Right atrium auricular region (tissue), 2 donors: ENCODE results near the gene ANKMY2. TPM values are rescaled to one million over a fixed set of nuclear protein-coding genes. Genes with fewer than 3 reads are reported as not detected.

Experiments used
- DNase-seq: peaks from one replicate; pipeline ENCODE4 v3.0.0-alpha.2; 2019; ENCODE audit warnings: low spot score
- H3K27ac ChIP-seq, 2 donors: fragments of 200-600 bp; sonication (generic); 1 replicate in 1 of 2; 2 replicates in 1 of 2; pipeline ENCODE4 v1.5.1; 2016 to 2019
- H3K27me3 ChIP-seq, 2 donors: fragments of 200-600 bp; sonication (generic); one replicate each; pipeline versions ENCODE4 v1.5.1 to v1.6.0; 2017 to 2019
- H3K36me3 ChIP-seq: fragments of 200-600 bp; sonication (generic); one replicate; pipeline ENCODE4 v1.5.1; 2016
- H3K4me1 ChIP-seq, 2 donors: fragments of 200-600 bp; sonication (generic); one replicate each; pipeline versions ENCODE4 v1.5.1 to v1.6.0; 2017 to 2019
- H3K4me3 ChIP-seq, 2 donors: fragments of 200-600 bp; sonication (generic); 1 replicate in 1 of 2; 2 replicates in 1 of 2; pipeline ENCODE4 v1.5.1; 2017 to 2019; ENCODE audit warnings: mild to moderate bottlenecking in 1 of 2, moderate library complexity in 1 of 2
- H3K9me3 ChIP-seq, 2 donors: fragments of 200-600 bp; sonication (generic); one replicate each; pipeline ENCODE4 v1.5.1; 2019
- CTCF ChIP-seq, 2 donors: fragments of 200-600 bp; sonication (generic); IDR thresholded peaks; one replicate each; pipeline ENCODE4 v1.5.1; 2019; ENCODE audit warnings: antibody characterized with exemption in 2 of 2
- total RNA-seq, 2 donors: library from RNA; depleted of rRNA; stranded (reverse); fragments of >200 nt; gene quantifications; one replicate each; pipeline ENCODE4 v1.1.0, GENCODE V29; 2016

The ANKMY2 gene
- total RNA-seq, 2 donors from 2014 or later: 20.8 to 33.7 TPM

GRCh38 chr7:16646472-16647072 is 1.0 kb upstream of the ANKMY2 start:
- Histone ChIP-seq H3K9me3 (no peaks in the 10 kb centered on the region), H3K4me3 (peak overlapping the region; percentile 90 to 98), H3K27ac (peak overlapping the region; percentile 90 to 95), H3K27me3 (no peaks in the 10 kb centered on the region), H3K4me1 (peaks cover 0 to 63% of the 10 kb centered on the region in 2 donors), H3K36me3 (no peaks in the 10 kb centered on the region)
- no peak for DNase-seq
- TF ChIP-seq CTCF (IDR thresholded peaks at IDR 0.05): no peak

- no peak for DNase-seq
- no peaks in the 10 kb centered on the region for H3K36me3 ChIP-seq
- peak overlapping the region; percentile 90 to 98 for H3K4me3 ChIP-seq
- TF ChIP-seq CTCF (IDR thresholded peaks at IDR 0.05): no peak
- H3K9me3 ChIP-seq: no peaks in the 10 kb centered on the region
- H3K27ac ChIP-seq: peak overlapping the region; percentile 90 to 95
- no peaks in the 10 kb centered on the region for H3K27me3 ChIP-seq
- peaks cover 0 to 64% of the 10 kb centered on the region in 2 donors for H3K4me1 ChIP-seq
These were observed 640 bp downstream of the ANKMY2 start for GRCh38 chr7:16644636-16645592.

GRCh38 chr7:16644157-16644556 is 1.4 kb downstream of the ANKMY2 start:
- Histone ChIP-seq H3K9me3 (no peaks in the 10 kb centered on the region), H3K36me3 (no peaks in the 10 kb centered on the region), H3K4me1 (peaks cover 0 to 64% of the 10 kb centered on the region in 2 donors), H3K4me3 (peak overlapping the region; percentile 90 to 98), H3K27me3 (no peaks in the 10 kb centered on the region), H3K27ac (peak overlapping the region; percentile 90 to 95)
- DNase-seq: no peak
- no peak for TF ChIP-seq CTCF (IDR thresholded peaks at IDR 0.05)

GRCh38 chr7:16638282-16639280 is 7.0 kb downstream of the ANKMY2 start:
- H3K4me1 ChIP-seq: peaks cover 0 to 58% of the 10 kb centered on the region in 2 donors
- no peak overlapping the region for H3K4me3 ChIP-seq
- no peak for TF ChIP-seq CTCF (IDR thresholded peaks at IDR 0.05)
- H3K36me3 ChIP-seq: no peaks in the 10 kb centered on the region
- no peak for DNase-seq
- H3K27me3 ChIP-seq: no peaks in the 10 kb centered on the region
- H3K27ac ChIP-seq: peak overlapping the region in 1 of 2 donors; percentile 16
- H3K9me3 ChIP-seq: no peaks in the 10 kb centered on the region

GRCh38 chr7:16637379-16637778 is 8.2 kb downstream of the ANKMY2 start:
- no peaks in the 10 kb centered on the region for H3K36me3 ChIP-seq
- H3K4me3 ChIP-seq: no peak overlapping the region
- no peak for DNase-seq
- H3K27me3 ChIP-seq: no peaks in the 10 kb centered on the region
- peaks cover 0 to 51% of the 10 kb centered on the region in 2 donors for H3K4me1 ChIP-seq
- no peak for TF ChIP-seq CTCF (IDR thresholded peaks at IDR 0.05)
- no peaks in the 10 kb centered on the region for H3K9me3 ChIP-seq
- H3K27ac ChIP-seq: no peak overlapping the region
